Adipocyte (in vitro differentiated cells): ENCODE measurements around the gene PNKD.
"Not testable (repeated sequence)": the region's sequence is repeated elsewhere in the genome, so short reads cannot be mapped to it uniquely, and the experiment has no call there.

ENCODE experiments used
- DNase-seq: peaks from one replicate; pipeline ENCODE4 v3.0.0-alpha.2; 2015; ENCODE audit warnings: low read depth
- H3K27me3 ChIP-seq: replicated peaks from 2 replicates; pipeline ENCODE4 v1.7.0; 2013; ENCODE audit warnings: mild to moderate bottlenecking, low read length, moderate library complexity; ENCODE audit not compliant: control insufficient read depth, insufficient read depth
- H3K36me3 ChIP-seq: 2 replicates; pipeline ENCODE4 v1.7.0; 2013; ENCODE audit warnings: low read length, mild to moderate bottlenecking, moderate library complexity; ENCODE audit not compliant: control insufficient read depth, insufficient read depth, severe bottlenecking
- H3K4me1 ChIP-seq: 2 replicates; pipeline ENCODE4 v1.7.0; 2013; ENCODE audit warnings: mild to moderate bottlenecking, low read length, moderate library complexity; ENCODE audit not compliant: control insufficient read depth, insufficient read depth
- H3K4me3 ChIP-seq: 2 replicates; pipeline ENCODE4 v1.7.0; 2013; ENCODE audit warnings: mild to moderate bottlenecking, low read length, moderate library complexity
- H3K9ac ChIP-seq: 2 replicates; pipeline ENCODE4 v1.7.0; 2013; ENCODE audit warnings: mild to moderate bottlenecking, low read length, moderate library complexity
- H3K9me3 ChIP-seq: 2 replicates; pipeline ENCODE4 v1.7.0; 2013; ENCODE audit warnings: mild to moderate bottlenecking, low read length, moderate library complexity; ENCODE audit not compliant: control insufficient read depth

The PNKD gene

DNA sequence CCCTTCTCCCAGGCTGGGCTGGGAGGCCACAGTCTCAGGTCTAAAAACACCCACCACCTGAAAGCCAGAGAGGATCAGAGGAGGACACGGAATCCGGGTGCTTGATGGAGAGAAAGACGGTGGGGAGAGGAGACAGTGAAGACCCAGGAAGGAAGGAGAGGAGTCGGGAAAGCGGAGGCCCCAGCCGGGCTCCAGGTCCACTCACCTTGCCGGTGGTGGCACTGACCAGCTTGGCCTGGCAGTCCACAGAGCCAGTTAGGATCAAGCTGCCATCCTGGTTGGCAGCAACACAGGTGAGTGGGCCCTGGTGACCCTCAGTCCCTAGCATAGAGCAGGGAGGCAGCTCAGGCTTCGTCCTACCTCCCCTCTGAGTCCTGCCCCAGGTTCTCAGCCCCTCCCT lies 4.7 kb upstream of the PNKD start:
- Histone ChIP-seq H3K9ac (peak overlapping the region; percentile 34), H3K36me3 (peaks cover 48% of the 10 kb centered on the region), H3K4me1 (peaks cover 31% of the 10 kb centered on the region), H3K9me3 (no peaks in the 10 kb centered on the region), H3K27me3 (no peaks in the 10 kb centered on the region), H3K4me3 (no peak overlapping the region)
- DNase-seq = no peak

DNA sequence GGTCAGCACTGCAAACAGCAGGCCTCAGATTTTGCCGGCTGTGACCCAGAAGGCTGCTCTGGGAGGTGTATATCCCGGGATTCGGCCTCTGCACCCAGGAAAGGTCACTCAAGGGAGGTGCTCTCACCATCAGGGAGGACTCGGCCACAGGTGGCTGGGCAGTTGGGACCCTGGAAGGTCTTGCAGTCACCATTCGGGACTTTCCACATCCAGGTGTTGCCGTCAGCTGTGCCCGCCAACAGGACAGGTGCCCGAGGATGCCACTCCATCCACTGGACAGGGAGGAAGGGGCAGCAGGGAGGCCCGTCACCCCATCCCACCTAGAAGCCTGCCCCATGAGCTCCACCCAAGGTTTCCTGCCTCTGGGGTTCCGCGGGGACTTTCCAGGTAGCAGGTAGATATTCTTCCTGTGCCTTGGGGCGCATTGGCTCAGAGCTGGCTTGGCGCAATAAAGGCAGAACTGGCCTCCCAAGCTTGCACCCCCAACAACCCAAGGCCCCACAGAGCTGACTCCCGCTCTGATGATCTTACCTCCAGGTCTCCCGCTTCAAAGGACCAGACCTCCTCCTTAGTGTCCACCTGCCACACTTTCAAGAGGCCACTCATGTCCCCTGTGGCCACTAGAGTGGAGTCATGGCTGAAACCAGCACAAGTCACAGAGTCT lies 3.9 kb upstream of the PNKD start:
- Histone ChIP-seq H3K4me3 (no peak overlapping the region), H3K27me3 (no peaks in the 10 kb centered on the region), H3K9ac (no peak overlapping the region), H3K36me3 (peaks cover 48% of the 10 kb centered on the region), H3K9me3 (no peaks in the 10 kb centered on the region), H3K4me1 (peaks cover 28% of the 10 kb centered on the region)
- DNase-seq = no peak

DNA sequence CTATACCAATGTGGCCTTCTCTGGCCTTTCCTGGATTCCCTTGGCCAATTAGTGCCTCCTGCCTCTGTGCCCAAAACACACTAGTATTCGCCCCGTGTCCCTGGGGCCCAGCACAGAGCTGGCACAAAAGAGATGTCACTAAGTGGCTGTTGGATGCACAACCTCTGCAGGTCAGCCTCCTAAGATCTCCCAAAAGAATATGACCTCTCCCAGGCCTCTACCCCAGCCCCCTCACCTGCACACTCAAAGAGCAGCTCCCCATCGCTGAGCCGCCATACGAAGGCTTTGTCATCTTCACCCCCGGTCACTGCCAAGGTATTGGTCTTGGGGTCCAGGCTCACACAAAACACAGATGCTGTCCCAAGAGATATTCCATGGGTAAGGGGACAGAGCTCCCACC lies 3.1 kb upstream of the PNKD start:
- H3K36me3 ChIP-seq = peaks cover 48% of the 10 kb centered on the region
- DNase-seq = no peak
- H3K27me3 ChIP-seq = no peaks in the 10 kb centered on the region
- H3K9ac ChIP-seq = no peak overlapping the region
- peaks cover 29% of the 10 kb centered on the region for H3K4me1 ChIP-seq
- H3K4me3 ChIP-seq = no peak overlapping the region
- H3K9me3 ChIP-seq = no peaks in the 10 kb centered on the region

DNA sequence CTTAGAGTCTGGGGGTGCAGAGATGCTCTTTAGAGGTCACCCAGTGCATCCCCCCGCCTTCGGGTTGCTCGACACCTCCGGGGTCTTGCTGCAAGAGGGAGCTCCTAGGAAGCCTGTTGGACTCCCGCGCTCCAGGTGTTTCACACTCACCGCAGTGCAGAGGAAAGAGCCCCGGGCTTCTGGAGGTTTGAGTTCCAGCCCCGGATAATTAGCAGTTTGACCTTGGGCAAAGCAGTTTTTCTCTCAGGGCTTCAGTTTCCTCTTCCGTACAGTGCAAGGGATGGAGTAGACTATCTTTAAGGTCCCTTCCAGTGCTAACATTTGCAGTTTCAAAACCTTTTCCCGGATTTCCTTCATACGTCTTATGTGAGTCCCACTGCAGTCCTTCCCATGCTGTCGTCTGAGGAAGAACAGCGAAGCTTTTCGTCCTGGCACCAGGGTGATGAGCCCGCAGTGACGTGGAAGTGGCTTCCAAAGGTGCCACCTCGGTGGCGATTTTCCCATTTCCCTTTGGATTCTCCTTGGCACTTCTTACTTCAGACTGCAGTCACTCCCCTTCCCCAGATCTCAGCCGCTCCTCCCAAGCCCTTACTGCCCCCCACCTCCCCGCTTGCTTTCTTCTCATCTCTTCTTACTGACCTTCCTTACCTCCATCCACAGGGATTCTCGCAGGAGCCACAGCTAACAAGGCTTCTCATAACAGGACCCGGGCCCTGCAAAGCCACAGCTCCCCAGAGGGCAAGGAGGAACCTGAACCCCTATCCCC lies 585 bp downstream of the PNKD start:
- no peaks in the 10 kb centered on the region for H3K9me3 ChIP-seq
- H3K27me3 ChIP-seq = no peaks in the 10 kb centered on the region
- peak overlapping the region; percentile 95 for H3K4me3 ChIP-seq
- peak; percentile 47 for DNase-seq
- H3K36me3 ChIP-seq = peaks cover 44% of the 10 kb centered on the region
- H3K9ac ChIP-seq = peak overlapping the region; percentile 95
- peaks cover 48% of the 10 kb centered on the region for H3K4me1 ChIP-seq

DNA sequence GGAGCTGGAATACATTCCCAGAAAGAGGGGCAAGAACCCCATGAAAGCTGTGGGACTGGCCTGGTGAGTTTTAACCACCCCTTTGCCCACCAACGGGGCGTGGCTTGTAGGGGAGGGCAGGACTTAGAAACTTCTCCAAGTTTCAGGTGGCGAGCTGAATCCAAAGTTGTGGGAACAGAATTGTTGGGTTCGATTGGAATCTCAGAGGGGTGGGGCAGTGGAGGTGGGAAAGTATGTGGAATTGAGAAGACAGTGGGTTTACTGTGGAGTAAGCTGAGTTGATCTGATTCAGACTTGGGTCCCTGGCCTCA lies 1.1 kb downstream of the PNKD start:
- no peaks in the 10 kb centered on the region for H3K27me3 ChIP-seq
- peaks cover 44% of the 10 kb centered on the region for H3K36me3 ChIP-seq
- H3K9me3 ChIP-seq = no peaks in the 10 kb centered on the region
- peaks cover 48% of the 10 kb centered on the region for H3K4me1 ChIP-seq
- no peak for DNase-seq
- H3K4me3 ChIP-seq = peak overlapping the region; percentile 95
- peak overlapping the region; percentile 95 for H3K9ac ChIP-seq

DNA sequence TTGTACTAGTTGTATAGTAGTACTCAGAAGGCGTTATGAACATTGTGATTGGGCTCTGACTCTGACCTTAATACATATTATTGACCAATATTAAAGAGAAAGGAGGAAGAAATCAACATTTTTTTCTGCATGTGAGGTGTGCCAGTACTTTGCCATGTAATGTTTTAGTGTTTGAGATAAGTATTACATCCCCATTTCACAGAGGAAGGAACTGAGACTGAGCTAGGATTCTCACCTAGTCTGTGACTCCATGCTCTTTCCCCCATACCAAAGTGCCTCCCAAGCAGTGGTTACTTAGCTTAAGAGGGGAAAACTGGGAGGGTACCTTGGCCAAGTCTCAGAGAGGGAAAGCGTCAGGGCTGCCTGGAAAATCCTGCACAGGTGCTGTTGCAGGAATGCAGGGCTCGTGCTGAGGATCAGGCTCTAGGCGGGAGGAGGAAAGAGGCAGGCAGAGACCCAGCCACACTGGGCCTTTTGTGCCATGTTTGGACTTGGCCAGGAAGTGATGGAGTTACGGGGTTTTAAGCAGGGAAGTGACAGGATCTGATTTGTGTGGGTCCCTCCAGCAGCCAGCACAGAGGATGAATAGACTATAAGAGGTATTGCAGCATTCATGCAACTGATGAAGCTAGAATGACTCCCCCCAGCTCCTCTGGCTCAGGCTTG lies 1.7 kb downstream of the PNKD start:
- Histone ChIP-seq H3K4me3 (peak overlapping the region; percentile 95), H3K36me3 (peaks cover 44% of the 10 kb centered on the region), H3K9me3 (no peaks in the 10 kb centered on the region), H3K27me3 (no peaks in the 10 kb centered on the region), H3K9ac (peak overlapping the region; percentile 95), H3K4me1 (peaks cover 48% of the 10 kb centered on the region)
- peak; percentile 14 for DNase-seq

DNA sequence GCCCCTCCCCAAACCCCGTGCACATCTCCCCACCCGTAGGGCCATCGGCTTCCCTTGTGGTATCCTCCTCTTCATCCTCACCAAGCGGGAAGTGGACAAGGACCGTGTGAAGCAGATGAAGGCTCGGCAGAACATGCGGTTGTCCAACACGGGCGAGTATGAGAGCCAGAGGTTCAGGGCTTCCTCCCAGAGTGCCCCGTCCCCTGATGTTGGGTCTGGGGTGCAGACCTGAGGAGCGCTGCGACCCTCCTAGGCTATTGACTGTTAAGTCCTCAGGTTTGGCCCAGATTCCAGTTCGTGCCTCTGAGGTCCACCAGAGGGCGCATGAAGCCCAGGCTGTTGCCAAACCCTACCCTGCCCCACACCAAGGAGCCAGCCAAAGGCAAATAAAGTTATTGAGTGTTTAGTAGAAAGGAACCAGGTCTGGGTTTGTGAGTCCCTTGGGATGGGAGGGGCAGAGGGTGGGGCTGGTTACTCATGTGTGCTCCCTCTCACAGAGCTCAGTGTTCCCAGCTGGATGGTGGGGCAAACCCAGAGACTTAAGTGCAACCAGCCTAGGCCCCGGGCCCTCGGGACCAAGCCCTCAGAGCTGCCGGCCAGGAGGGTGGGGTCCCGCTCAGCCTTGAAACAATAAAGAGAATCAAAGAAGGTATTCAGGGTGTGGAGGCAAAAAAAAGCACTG lies 2.4 kb downstream of the PNKD start:
- Histone ChIP-seq H3K36me3 (peaks cover 44% of the 10 kb centered on the region), H3K9me3 (no peaks in the 10 kb centered on the region), H3K27me3 (no peaks in the 10 kb centered on the region), H3K4me3 (peak overlapping the region; percentile 95), H3K9ac (peak overlapping the region; percentile 95), H3K4me1 (peaks cover 48% of the 10 kb centered on the region)
- peak; percentile 96 for DNase-seq

DNA sequence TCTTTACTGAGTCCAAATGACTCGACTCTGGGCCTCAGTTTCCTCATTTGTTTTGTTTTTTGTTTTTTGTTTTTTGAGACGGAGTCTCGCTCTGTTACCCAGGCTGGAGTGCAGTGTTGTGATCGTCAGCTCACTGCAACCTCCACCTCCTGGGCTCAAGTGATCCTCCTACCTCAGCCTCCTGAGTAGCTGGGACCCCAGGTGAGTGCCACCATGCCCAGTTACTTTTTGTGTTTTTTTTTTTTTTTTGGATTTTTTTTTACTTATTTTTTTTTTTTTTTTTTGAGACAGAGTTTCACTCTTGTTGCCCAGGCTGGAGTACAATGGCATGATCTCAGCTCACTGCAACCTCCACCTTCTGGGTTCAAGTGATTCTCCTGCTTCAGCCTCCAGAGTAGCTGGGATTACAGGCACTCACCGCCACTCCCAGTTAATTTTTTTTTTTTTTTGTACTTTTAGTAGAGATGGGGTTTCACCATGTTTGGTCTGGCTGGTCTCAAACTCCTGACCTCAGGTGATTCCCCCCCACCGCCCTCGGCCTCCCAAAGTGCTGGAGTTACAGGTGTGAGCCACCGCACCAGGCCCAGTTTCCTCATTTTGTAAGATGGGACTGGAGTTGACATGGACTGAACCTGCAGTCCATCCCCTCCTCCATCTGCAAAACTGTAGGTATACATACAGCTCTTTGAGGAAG lies 3.0 kb downstream of the PNKD start:
- Histone ChIP-seq H3K9ac (peak overlapping the region; percentile 95), H3K4me1 (peaks cover 48% of the 10 kb centered on the region)
- DNase-seq = not testable (repeated sequence)

DNA sequence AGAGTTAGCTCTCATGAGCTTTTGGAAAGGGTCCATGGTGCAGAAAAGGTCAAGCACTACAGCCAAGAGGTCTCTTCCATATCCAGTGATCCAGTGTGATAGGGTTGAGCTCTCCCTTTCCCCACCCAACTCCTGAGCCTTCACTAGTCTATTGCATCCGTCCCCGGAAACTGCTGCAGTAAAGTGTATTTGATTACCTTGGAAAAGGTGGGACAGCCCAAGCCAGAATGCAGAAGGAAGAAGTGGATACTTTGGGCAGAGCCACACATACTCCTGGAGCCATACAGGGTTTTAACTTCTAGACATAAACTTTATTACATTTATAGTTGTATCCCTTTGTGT lies 3.6 kb downstream of the PNKD start:
- no peaks in the 10 kb centered on the region for H3K27me3 ChIP-seq
- H3K36me3 ChIP-seq = peaks cover 54% of the 10 kb centered on the region
- no peak overlapping the region for H3K4me3 ChIP-seq
- no peak for DNase-seq
- no peaks in the 10 kb centered on the region for H3K9me3 ChIP-seq
- peak overlapping the region; percentile 49 for H3K9ac ChIP-seq
- H3K4me1 ChIP-seq = peaks cover 47% of the 10 kb centered on the region

More for the DNA sequence above, 3.0 kb downstream of the PNKD start:
- not testable (repeated sequence) for H3K4me3 ChIP-seq, H3K27me3 ChIP-seq, H3K9me3 ChIP-seq
- peaks cover 49% of the 10 kb centered on the region for H3K36me3 ChIP-seq

DNA sequence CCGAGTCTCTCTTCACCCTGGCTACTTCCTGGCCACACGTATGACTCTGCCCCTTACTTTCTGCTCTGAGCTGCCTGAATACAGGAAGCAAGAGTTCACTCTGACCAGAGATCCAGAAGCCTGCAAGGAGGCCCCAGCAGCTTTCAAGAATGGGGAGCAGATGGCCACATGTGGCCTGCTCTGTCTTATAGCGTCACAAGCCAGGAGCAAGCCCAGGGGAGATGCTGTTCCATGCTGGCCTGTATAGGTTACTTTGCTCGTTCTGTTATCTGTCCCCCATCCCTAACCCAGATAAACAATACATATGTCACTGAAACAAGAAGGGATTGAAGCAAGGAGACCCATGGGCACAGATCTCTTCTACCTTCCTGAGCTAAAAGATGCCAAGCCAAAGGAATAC lies 4.3 kb downstream of the PNKD start:
- H3K27me3 ChIP-seq = no peaks in the 10 kb centered on the region
- H3K4me3 ChIP-seq = no peak overlapping the region
- peaks cover 43% of the 10 kb centered on the region for H3K4me1 ChIP-seq
- no peak for DNase-seq
- H3K9ac ChIP-seq = peak overlapping the region; percentile 49
- H3K36me3 ChIP-seq = peaks cover 61% of the 10 kb centered on the region
- H3K9me3 ChIP-seq = no peaks in the 10 kb centered on the region
